Spinal cord (tissue), 10 donors: ENCODE data around the gene CLDN7. TPM values are rescaled to one million over a fixed set of nuclear protein-coding genes. Genes with fewer than 3 reads are reported as not detected.

ENCODE experiments used
- DNase-seq, 6 donors: peaks; one replicate each; pipeline versions ENCODE4 v3.0.0 to v3.0.0-alpha.2; 2013 to 2015; ENCODE audit warnings: low spot score in 6 of 6, low read depth in 4 of 6
- H3K27ac ChIP-seq: one replicate; pipeline ENCODE4 v1.5.1; 2013; ENCODE audit warnings: low read depth, low read length, control low read depth
- H3K27me3 ChIP-seq: one replicate; pipeline ENCODE4 v1.6.1; 2013; ENCODE audit warnings: low read length; ENCODE audit not compliant: control insufficient read depth, insufficient read depth
- H3K36me3 ChIP-seq: one replicate; pipeline ENCODE4 v1.6.1; 2013; ENCODE audit warnings: low read length; ENCODE audit not compliant: control insufficient read depth, insufficient read depth
- H3K4me1 ChIP-seq: one replicate; pipeline ENCODE4 v1.6.1; 2013; ENCODE audit warnings: low read length; ENCODE audit not compliant: control insufficient read depth, insufficient read depth
- H3K4me3 ChIP-seq: one replicate; pipeline ENCODE4 v1.5.1; 2013; ENCODE audit warnings: low read depth, low read length, control low read depth
- H3K9me3 ChIP-seq: one replicate; pipeline ENCODE4 v1.6.1; 2013; ENCODE audit warnings: low read length; ENCODE audit not compliant: control insufficient read depth, insufficient read depth
- WGBS: methylation state at CpG from one replicate; pipeline ENCODE4 v1.1.5; 2013; ENCODE audit warnings: missing lambda C conversion rate; ENCODE audit not compliant: insufficient coverage; 5-methylcytosine and 5-hydroxymethylcytosine counted together
- long read RNA-seq, 4 donors: transcript quantifications; one replicate each; lab custom pipeline, GENCODE V29; 2026
- polyA plus RNA-seq, 2 donors: library from polyadenylated mRNA; unstranded; fragments of 120-200 nt; gene quantifications; one replicate each; pipeline ENCODE4 v1.2.1, GENCODE V29; 2013; ENCODE audit not compliant: insufficient read length in 2 of 2
- total RNA-seq, 2 donors: library from RNA; depleted of rRNA in 1 of 2; stranded (reverse); fragments of 120-200 nt in 1 of 2; fragments of >200 nt in 1 of 2; gene quantifications; one replicate each; pipeline versions ENCODE4 v1.2.3 to v1.2.4, GENCODE V29; 2013 to 2014
- donor health status: healthy.

CLDN7 gene
- total RNA-seq (1 to 10 TPM in 1 of 2 donors, under 1 TPM in 1; 0.79 to 2.3 TPM), polyA plus RNA-seq (1 to 10 TPM; 1.3 TPM)
- long read RNA-seq, donor 1, partial matches to known transcripts, result 0 of 1 reads
- long read RNA-seq, donor 1, other reads (novel, unspliced or antisense), result 0 of 1 reads
- long read RNA-seq, donor 2, partial matches to known transcripts, result 0 of 1 reads
- long read RNA-seq, donor 2, other reads (novel, unspliced or antisense), result 0 of 1 reads
- long read RNA-seq, donor 3, result 0 reads
- long read RNA-seq, donor 4, transcript CLDN7-201 (4 exons, 1,542 nt), result major isoform, 34 of 51 reads
- long read RNA-seq, donor 4, transcript CLDN7-207 (3 exons, 485 nt), result minor isoform, 8 of 51 reads
- long read RNA-seq, donor 4, partial matches to known transcripts, result 8 of 51 reads
- long read RNA-seq, donor 4, other reads (novel, unspliced or antisense), result 0 of 51 reads

GRCh38 chr17:7262192-7262934, at the start of gene CLDN7:
TSS of gene CLDN7 (minus strand) at chr17:7262478. CDS start at chr17:7262043, 435 bp downstream.
- WGBS, result under 1% methylated on average over 64 of the region's 64 CpGs
- H3K36me3 ChIP-seq, result peaks cover 27% of the 10 kb centered on the region
- H3K9me3 ChIP-seq, result no peaks in the 10 kb centered on the region
- H3K27ac ChIP-seq, result no peak within 1 kb of the TSS
- H3K27me3 ChIP-seq, result peaks cover 53% of the 10 kb centered on the region
- peak within 1 kb of the TSS; percentile 9 for H3K4me3 ChIP-seq
- no peak for DNase-seq
- peaks cover 24% of the 10 kb centered on the region for H3K4me1 ChIP-seq

GRCh38 chr17:7311110-7311705, 48.9 kb upstream of the CLDN7 start:
- Histone ChIP-seq H3K27me3 (no peaks in the 10 kb centered on the region), H3K9me3 (no peaks in the 10 kb centered on the region), H3K27ac (no peak overlapping the region), H3K4me3 (no peak overlapping the region), H3K4me1 (peaks cover 54% of the 10 kb centered on the region), H3K36me3 (peaks cover 61% of the 10 kb centered on the region)
- 92% methylated on average over 7 of the region's 7 CpGs for WGBS
- no peak for DNase-seq

- 92% methylated on average over 12 of the region's 12 CpGs for whole genome bisulfite sequencing
Observed at GRCh38 chr17:7309628-7310027, 47.4 kb upstream of the CLDN7 start.

DNA sequence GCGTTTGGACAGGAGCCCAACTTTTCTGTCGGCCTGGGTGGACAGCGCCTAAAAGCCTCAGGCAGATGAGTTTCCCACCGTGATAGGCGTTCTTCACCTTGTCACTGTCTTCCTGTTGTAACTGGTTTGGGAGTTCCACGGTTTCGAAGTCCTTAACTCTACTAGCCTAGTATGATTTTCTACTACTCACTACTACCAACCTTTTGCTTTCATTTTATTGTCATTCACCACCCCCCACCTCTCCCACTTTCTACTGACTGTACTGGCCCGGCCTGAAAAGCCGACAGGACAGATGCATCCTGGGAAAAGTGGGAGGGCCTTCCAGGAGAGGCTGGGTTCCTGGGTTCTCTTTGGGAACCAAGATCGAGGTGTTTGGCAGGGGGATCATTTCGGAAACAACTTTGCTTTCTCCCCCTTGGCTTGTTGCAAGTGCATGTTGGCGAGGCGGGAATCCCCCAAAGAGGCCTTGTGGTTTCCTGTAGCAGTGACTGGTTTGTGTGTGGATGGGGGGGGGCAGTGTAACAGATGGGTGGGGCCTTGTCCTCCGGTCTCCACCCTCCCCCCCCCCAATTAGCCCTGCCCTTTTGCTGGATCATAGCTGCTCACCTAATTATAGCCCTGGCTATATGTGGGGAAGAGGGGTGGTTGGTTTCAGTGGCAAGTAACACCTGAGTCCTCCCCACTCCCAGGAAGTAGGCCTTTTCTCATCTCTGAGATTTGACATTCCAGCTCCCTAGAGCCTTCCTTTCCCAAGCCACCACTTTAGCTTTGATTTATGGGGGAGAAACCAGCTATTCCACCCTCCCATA, 46.6 kb upstream of the CLDN7 start:
- Histone ChIP-seq H3K27ac (peak overlapping the region; percentile 77), H3K4me1 (peaks cover 39% of the 10 kb centered on the region), H3K27me3 (no peaks in the 10 kb centered on the region), H3K4me3 (peak overlapping the region; percentile 50), H3K36me3 (peaks cover 45% of the 10 kb centered on the region), H3K9me3 (no peaks in the 10 kb centered on the region)
- 0% methylated on average over 5 of the region's 14 CpGs for WGBS
- DNase-seq, result peak in 2 of 6 donors; percentile 59 to 73

More at GRCh38 chr17:7309628-7310027, 47.4 kb upstream of the CLDN7 start:
- Histone ChIP-seq H3K9me3 (no peaks in the 10 kb centered on the region), H3K4me3 (no peak overlapping the region), H3K27me3 (no peaks in the 10 kb centered on the region), H3K27ac (no peak overlapping the region), H3K36me3 (peaks cover 50% of the 10 kb centered on the region), H3K4me1 (peaks cover 45% of the 10 kb centered on the region)
- DNase-seq, result no peak

GRCh38 chr17:7307686-7308624, 45.7 kb upstream of the CLDN7 start:
- Histone ChIP-seq H3K9me3 (no peaks in the 10 kb centered on the region), H3K27me3 (no peaks in the 10 kb centered on the region), H3K36me3 (peaks cover 37% of the 10 kb centered on the region), H3K27ac (peak overlapping the region; percentile 96), H3K4me1 (peaks cover 31% of the 10 kb centered on the region), H3K4me3 (peak overlapping the region; percentile 50)
- under 1% methylated on average over 102 of the region's 104 CpGs for WGBS
- peak in 1 of 6 donors; percentile 35 for DNase-seq

DNA sequence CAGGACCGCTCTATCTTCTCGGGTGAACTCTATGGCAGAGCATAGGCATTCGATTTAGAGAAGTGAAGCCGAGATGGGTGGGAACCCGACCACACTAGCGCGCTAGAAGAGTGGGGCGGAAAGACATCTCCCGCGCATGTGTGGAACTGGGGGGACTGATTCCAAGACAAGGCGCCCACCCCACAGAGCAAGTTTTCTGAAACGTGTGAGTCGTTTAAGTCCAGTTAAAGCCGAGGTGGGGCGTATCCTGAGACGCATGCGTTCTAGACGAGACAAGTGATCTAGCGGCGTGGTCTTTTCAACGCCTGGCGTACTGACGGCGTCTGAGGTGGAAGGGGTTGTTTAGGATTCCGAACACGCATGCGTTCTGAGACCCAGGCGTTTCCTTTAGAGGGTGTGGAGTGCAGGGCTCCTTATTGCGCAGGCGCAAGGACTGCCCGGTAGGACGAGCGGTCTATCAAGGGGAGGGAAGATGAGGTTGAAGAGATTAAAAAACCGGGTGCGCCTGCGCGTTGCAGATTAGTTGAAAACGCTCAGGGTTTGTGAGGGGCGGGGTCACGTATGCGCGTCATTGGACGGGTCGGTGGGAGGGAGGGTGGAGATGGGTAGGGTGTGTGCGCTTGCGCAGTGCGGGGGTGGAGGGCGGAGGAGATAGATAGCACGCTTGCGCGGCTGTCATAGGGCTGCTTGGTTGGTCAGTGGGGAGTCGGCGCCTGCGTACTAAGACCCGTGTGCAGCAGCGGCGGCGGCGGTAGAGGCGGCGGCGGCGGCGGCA, 44.8 kb upstream of the CLDN7 start, which contains the start of gene EIF5A:
Gene EIF5A, plus strand, starts transcription at position 718 of the 775 bp plus-strand sequence. CDS start 2,008 bp downstream, outside the sequence.
- H3K27me3 ChIP-seq, result no peaks in the 10 kb centered on the region
- WGBS, result under 1% methylated on average over 64 of the region's 64 CpGs
- no peaks in the 10 kb centered on the region for H3K9me3 ChIP-seq
- H3K4me3 ChIP-seq, result peak within 1 kb of the TSS; percentile 50
- DNase-seq, result peak; percentile 99 to 100 (median 100)
- peak within 1 kb of the TSS; percentile 96 for H3K27ac ChIP-seq
- peaks cover 25% of the 10 kb centered on the region for H3K4me1 ChIP-seq
- H3K36me3 ChIP-seq, result peaks cover 28% of the 10 kb centered on the region

DNA sequence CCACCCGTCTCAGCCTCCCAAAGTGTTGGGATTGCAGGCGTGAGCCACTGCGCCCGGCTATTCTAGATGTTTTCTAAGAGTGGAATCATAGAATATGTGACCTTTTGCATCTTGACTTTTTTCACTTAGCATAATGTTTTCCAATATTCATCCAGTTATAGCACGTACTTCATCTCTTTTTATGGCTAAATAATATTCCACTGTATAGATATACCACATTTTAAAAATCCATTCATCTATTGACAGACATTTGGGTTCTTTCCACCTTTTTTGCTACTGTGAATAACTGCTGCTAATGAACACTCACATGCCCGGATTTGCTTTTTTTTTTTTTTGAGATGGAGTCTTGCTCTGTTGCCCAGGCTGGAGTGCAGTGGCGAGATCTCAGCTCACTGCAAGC, 41.9 kb upstream of the CLDN7 start:
- no peak for DNase-seq
- Histone ChIP-seq H3K9me3 (no peaks in the 10 kb centered on the region), H3K27ac (no peak overlapping the region), H3K36me3 (peaks cover 3% of the 10 kb centered on the region), H3K27me3 (peaks cover 3% of the 10 kb centered on the region), H3K4me1 (peaks cover 19% of the 10 kb centered on the region), H3K4me3 (no peak overlapping the region)
- 100% methylated on average over 1 of the region's 7 CpGs for WGBS
